Loucy (cell line): ENCODE results near the gene LRCH1.

Experiments used
- EZH2phosphoT487 ChIP-seq: fragments of 200-600 bp; IDR thresholded peaks from 2 replicates; pipeline ENCODE4 v1.6.1; 2018; ENCODE audit warnings: antibody characterized with exemption, mild to moderate bottlenecking, moderate library complexity, borderline replicate concordance
- TF ChIP-seq, protein P1 (sequence below): fragments of 200-600 bp; sonication (generic); conservative IDR thresholded peaks from 2 replicates; pipeline ENCODE4 v1.5.1; 2014; ENCODE audit warnings: mild to moderate bottlenecking, antibody characterized with exemption, low read length

GRCh38 chr13:46535002-46535401 is 18.0 kb upstream of the LRCH1 start:
- TF ChIP-seq, protein P1, sequence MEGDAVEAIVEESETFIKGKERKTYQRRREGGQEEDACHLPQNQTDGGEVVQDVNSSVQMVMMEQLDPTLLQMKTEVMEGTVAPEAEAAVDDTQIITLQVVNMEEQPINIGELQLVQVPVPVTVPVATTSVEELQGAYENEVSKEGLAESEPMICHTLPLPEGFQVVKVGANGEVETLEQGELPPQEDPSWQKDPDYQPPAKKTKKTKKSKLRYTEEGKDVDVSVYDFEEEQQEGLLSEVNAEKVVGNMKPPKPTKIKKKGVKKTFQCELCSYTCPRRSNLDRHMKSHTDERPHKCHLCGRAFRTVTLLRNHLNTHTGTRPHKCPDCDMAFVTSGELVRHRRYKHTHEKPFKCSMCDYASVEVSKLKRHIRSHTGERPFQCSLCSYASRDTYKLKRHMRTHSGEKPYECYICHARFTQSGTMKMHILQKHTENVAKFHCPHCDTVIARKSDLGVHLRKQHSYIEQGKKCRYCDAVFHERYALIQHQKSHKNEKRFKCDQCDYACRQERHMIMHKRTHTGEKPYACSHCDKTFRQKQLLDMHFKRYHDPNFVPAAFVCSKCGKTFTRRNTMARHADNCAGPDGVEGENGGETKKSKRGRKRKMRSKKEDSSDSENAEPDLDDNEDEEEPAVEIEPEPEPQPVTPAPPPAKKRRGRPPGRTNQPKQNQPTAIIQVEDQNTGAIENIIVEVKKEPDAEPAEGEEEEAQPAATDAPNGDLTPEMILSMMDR: no peak
- TF ChIP-seq EZH2phosphoT487: no peak
